Memory B cell (primary cell): Measurements from ENCODE around the gene NFIX.
"Not testable (repeated sequence)": the region's sequence is repeated elsewhere in the genome, so short reads cannot be mapped to it uniquely, and the experiment has no call there.

Experiments
- ATAC-seq: fragments of 150-1000 bp; cut with Tn5 transposase; 2 replicates; pipeline ENCODE4 v1.10.0; 2021; ENCODE audit warnings: low read depth, mild to moderate bottlenecking, moderate library complexity
- DNase-seq, 2 donors: peaks; one replicate each; pipeline ENCODE4 v3.0.0; 2022; ENCODE audit warnings: low spot score in 2 of 2
- H3K27ac Mint-ChIP-seq: one replicate; pipeline ENCODE4 v1.8.0; 2022; ENCODE audit warnings: mild to moderate bottlenecking, moderate library complexity, mixed read lengths
- H3K27me3 Mint-ChIP-seq: one replicate; pipeline ENCODE4 v1.8.0; 2022; ENCODE audit warnings: mixed read lengths
- H3K36me3 Mint-ChIP-seq: one replicate; pipeline ENCODE4 v1.8.0; 2022; ENCODE audit warnings: mild to moderate bottlenecking, mixed read lengths
- H3K4me1 Mint-ChIP-seq: one replicate; pipeline ENCODE4 v1.8.0; 2022; ENCODE audit warnings: mixed read lengths
- H3K4me3 Mint-ChIP-seq: one replicate; pipeline ENCODE4 v1.8.0; 2022; ENCODE audit warnings: mild to moderate bottlenecking, moderate library complexity, mixed read lengths
- H3K9me3 Mint-ChIP-seq: one replicate; pipeline ENCODE4 v1.8.0; 2022; ENCODE audit warnings: mixed read lengths

Gene NFIX

DNA sequence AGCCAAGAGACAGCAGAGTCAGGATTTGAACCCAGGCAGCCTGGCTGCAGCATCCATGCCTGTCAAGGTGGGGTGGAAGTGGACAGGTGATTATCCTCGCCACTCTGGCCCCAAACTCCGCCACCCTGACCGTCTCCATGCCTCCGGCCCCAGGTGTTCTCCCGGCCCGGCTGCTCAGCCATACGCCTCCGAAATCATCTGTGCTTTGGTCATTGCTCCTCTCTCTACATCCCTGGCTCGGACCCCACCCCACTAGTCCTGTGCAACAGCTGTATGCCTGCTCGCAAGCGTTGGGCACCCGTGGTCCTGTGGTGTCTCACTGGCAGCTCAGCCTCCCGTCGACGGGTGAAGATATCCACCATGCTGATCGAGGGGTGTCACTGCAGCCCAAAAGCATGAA, 22.0 kb upstream of the NFIX start:
- Mint-ChIP-seq H3K27ac (no peak overlapping the region), H3K4me3 (no peak overlapping the region), H3K36me3 (no peaks in the 10 kb centered on the region), H3K27me3 (peaks cover 11% of the 10 kb centered on the region), H3K4me1 (peaks cover 6% of the 10 kb centered on the region), H3K9me3 (no peaks in the 10 kb centered on the region)
- DNase-seq (no peak), ATAC-seq (no peak)

DNA sequence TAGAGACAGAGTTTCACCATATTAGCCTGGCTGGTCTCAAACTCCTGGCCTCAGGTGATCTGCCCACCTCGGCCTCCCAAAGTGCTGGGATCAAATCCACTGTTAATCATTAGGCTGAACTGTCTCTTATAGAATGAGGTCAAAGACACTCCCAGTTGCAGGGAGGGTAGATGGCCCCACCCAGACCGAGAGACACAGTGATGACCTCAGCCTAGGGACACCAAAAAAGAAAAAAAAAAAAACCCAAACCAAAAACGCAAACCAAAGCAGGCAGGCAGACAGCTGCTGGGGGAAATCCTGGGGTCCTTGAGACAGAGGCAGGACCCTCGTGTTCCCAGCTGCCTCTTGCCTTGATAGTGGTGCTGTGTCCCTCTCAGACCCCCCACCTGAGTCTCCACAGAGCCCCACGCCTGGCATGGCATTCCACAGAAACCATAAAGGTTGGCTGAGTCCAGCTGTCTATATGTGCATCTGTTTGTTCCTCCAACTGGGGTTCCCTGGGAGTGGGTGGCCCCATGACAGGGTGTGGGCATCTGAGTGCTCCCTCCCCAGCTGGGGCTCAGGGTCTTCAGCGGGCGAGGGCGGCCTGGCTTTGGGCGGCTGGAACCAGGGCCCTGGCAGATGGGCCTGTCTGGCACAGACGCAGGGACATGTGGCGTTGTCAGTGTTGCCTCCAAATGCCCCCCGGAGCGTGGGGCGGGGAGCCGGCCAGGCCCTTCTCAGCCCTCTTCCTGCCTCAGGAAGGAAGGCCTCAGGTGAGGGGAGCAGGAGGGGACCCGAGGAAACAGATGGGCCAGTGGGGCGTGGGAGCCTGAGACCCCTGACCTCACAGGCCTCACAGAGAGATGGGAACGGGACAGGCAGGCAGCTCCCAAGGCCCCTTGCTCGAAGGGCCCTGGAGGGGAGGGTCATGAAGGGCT, 20.7 kb upstream of the NFIX start:
- no peak overlapping the region for H3K4me3 Mint-ChIP-seq
- H3K36me3 Mint-ChIP-seq = no peaks in the 10 kb centered on the region
- peaks cover 11% of the 10 kb centered on the region for H3K27me3 Mint-ChIP-seq
- ATAC-seq = no peak
- peaks cover 6% of the 10 kb centered on the region for H3K4me1 Mint-ChIP-seq
- no peak overlapping the region for H3K27ac Mint-ChIP-seq
- H3K9me3 Mint-ChIP-seq = no peaks in the 10 kb centered on the region
- no peak for DNase-seq

DNA sequence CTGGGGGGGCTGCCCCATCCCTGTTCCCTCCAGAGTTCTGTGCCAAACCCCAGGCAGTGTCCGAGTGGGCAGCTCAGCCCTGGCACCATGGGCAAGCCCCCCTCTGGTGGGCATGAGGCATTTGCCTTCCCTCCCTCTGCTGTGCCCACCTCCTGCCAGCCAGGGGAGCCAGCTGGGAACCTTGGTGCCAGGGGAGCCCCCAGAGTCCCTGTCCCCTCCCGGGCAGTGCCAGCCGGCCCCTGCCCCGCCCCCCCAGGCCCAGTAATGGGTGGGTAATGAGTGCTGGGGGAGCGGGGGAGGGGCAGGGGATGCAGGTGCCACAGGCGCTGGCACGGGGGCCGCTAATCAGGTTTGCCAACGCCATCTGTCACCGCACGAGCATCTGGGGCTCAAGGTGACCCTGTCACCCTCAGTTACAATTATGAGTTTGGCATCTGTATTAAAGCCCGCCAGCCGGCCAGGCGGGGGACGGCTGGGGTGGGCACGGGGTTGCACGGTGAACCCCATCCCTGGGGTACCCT, 20.0 kb upstream of the NFIX start:
- no peaks in the 10 kb centered on the region for H3K9me3 Mint-ChIP-seq
- no peak overlapping the region for H3K27ac Mint-ChIP-seq
- H3K4me3 Mint-ChIP-seq = no peak overlapping the region
- peaks cover 11% of the 10 kb centered on the region for H3K27me3 Mint-ChIP-seq
- DNase-seq (no peak), ATAC-seq (no peak)
- H3K36me3 Mint-ChIP-seq = no peaks in the 10 kb centered on the region
- peaks cover 11% of the 10 kb centered on the region for H3K4me1 Mint-ChIP-seq

DNA sequence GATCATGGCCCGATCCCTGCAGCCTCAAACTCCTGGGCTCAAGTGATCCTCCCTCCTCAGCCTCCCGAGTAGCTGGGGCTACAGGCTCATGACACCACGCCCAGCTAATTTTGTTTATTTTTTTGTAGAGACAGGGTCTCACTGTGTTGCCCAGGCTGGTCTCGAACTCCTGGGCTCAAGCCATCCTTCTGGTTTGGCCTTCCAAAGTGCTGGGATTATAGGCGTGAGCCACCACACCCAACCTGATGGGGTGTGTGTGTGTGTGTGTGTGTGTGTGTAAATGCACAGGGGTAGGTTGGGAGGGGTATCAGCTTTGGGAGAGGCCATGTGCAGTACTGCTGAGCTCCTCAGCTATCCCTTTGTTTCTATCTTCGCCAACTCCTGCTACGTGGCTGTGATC, 19.2 kb upstream of the NFIX start:
- not testable (repeated sequence) for H3K9me3 Mint-ChIP-seq, DNase-seq, ATAC-seq, H3K36me3 Mint-ChIP-seq, H3K27ac Mint-ChIP-seq, H3K4me3 Mint-ChIP-seq
- H3K4me1 Mint-ChIP-seq = peaks cover 12% of the 10 kb centered on the region
- peaks cover 11% of the 10 kb centered on the region for H3K27me3 Mint-ChIP-seq

DNA sequence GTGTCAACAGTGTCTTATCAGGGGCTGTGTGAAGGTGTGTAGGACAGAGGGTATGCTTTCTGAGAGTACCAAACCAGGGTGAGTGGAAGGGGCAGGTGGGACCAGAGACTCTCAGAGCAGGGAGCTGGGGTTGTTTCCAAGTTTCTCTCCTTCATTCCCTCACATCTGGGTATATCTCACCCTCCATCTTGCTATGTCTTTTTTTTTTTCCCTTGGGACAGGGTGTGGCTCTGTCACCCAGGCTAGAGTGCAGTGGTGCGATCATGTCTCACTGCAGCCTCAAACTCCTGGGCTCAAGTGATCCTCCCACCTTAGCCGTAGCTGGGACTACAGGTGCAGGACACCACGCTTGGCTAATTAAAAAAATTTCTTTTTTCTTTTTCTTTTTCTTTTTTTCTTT, 15.3 kb upstream of the NFIX start:
- Mint-ChIP-seq H3K4me3 (peak overlapping the region; percentile 28), H3K27me3 (peaks cover 9% of the 10 kb centered on the region), H3K27ac (no peak overlapping the region), H3K9me3 (no peaks in the 10 kb centered on the region), H3K36me3 (no peaks in the 10 kb centered on the region), H3K4me1 (peaks cover 15% of the 10 kb centered on the region)
- ATAC-seq = no peak
- no peak for DNase-seq

DNA sequence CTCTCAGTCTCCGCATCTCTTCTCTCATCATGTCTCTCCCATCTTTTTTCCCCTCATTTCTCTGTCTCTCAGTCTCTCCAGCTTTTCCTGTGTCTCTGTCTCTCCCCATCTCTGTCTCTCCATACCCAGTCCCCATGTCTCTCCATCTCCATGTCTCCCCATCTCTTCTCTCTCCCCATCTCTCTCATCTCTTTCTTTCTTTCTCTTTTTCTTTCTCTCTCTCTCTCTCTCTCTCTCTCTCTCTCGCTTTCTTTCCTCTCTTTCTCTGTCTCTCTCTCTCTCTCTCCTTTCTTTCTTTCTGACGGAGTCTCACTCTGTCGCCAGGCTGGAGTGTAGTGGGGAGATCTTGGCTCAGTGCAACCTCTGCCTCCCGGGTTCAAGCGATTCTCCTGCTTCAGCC, 12.6 kb upstream of the NFIX start:
- Mint-ChIP-seq H3K27me3 (peaks cover 7% of the 10 kb centered on the region), H3K9me3 (no peaks in the 10 kb centered on the region), H3K27ac (no peak overlapping the region), H3K4me3 (no peak overlapping the region), H3K36me3 (no peaks in the 10 kb centered on the region), H3K4me1 (peaks cover 25% of the 10 kb centered on the region)
- ATAC-seq = no peak
- no peak for DNase-seq

DNA sequence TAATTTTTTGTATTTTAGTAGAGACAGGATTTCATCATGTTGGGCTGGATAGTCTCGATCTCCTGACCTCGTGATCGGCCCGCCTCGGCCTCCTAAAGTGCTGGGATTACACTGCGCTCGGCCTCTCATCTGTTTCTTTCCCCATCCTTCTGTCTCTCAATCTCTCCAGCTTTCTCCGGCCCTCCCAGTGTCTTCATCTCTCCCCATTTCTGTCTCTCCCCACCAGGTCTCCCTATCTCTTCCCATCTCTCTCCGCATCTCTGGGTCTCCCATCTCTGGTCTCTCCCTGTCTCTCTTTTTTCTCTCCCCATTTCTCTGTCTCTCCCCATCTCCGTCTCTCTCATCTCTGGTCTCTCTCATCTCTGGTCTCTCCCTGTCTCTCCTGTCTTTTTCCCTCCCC, 12.2 kb upstream of the NFIX start:
- H3K4me3 Mint-ChIP-seq = no peak overlapping the region
- no peaks in the 10 kb centered on the region for H3K9me3 Mint-ChIP-seq
- no peak overlapping the region for H3K27ac Mint-ChIP-seq
- H3K36me3 Mint-ChIP-seq = no peaks in the 10 kb centered on the region
- ATAC-seq (no peak), DNase-seq (no peak)
- peaks cover 20% of the 10 kb centered on the region for H3K4me1 Mint-ChIP-seq
- peaks cover 3% of the 10 kb centered on the region for H3K27me3 Mint-ChIP-seq

DNA sequence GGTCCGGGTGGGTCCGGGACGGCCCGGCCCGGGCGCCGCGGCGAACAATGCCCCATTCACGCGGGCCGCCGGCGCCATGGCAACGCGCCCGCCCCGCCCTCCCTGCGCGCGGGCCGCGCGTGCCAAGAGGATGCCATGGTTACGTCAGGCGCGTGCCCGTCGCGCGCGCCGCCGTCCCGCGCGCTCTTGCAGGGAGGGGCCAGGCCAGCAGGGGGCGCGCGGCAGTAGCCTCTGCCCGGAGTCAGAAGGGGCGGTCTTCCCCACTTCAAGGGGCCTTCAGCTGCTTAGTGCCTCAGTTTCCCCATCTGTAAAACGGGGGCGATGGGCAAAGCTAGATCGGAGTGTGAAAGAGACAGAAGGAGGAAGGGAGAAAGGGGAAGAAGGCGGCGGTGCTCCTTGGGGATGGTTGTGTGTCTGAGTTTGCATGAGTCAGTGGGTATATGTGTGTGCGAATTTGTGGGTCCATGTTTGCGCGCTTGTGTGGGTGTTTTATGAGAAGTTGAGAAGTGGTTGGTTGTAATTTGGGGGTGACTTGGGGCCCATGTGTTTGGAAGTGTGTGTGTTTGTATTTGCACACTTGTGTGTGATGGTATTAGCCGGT, 11.6 kb upstream of the NFIX start:
- Mint-ChIP-seq H3K27me3 (peaks cover 2% of the 10 kb centered on the region), H3K4me3 (no peak overlapping the region), H3K36me3 (no peaks in the 10 kb centered on the region), H3K4me1 (peaks cover 19% of the 10 kb centered on the region), H3K27ac (no peak overlapping the region), H3K9me3 (no peaks in the 10 kb centered on the region)
- peak; percentile 90 to 98 for DNase-seq
- peak; percentile 75 for ATAC-seq

DNA sequence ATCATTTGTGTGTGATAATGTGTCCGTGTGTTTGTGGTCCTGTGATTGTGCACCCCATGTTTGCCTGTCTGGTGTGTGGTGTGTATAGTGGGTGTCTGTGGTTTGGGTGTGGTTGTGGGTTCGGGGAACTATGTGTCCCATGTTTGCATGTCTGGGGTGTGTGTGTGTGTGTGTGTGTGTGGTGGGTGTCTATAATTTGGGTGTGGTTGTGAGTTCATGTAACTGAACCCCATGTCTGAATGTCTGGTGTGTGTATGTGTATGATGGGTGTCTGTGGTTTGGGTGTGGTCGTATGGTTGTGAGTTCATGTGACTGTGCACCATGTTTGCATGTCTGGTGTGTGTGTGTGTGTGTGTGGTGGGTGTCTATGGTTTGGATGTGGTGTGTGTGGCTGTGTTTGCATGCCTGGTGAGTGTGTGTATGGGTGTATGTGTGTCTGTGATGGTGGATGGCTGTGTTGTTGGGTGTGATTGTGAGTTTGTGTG, 11.1 kb upstream of the NFIX start:
- no peaks in the 10 kb centered on the region for H3K9me3 Mint-ChIP-seq
- no peak for DNase-seq
- peaks cover 2% of the 10 kb centered on the region for H3K27me3 Mint-ChIP-seq
- no peak for ATAC-seq
- H3K27ac Mint-ChIP-seq = no peak overlapping the region
- no peaks in the 10 kb centered on the region for H3K36me3 Mint-ChIP-seq
- H3K4me1 Mint-ChIP-seq = peaks cover 19% of the 10 kb centered on the region
- no peak overlapping the region for H3K4me3 Mint-ChIP-seq

DNA sequence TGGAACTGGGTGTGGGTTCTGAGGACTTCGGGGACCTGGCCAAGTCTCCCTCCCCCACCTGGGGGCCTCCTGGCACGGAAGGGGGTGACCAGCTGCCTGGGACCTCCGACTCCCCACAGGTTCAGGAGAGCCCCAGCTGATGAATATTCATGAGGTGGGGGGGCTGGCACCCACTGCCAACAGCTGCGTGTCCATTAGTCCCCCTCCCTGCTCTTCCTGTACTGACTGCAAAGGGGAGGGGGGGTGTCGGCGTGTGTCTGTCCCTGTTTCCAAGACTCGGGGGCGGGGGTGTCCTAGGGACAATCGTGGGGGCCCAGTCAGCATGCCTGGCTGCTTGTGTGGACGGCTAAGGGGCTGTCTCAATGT, 10.6 kb upstream of the NFIX start:
- H3K4me3 Mint-ChIP-seq = peak overlapping the region; percentile 43
- DNase-seq (no peak), ATAC-seq (no peak)
- no peaks in the 10 kb centered on the region for H3K36me3 Mint-ChIP-seq
- H3K4me1 Mint-ChIP-seq = peaks cover 19% of the 10 kb centered on the region
- no peaks in the 10 kb centered on the region for H3K9me3 Mint-ChIP-seq
- no peak overlapping the region for H3K27ac Mint-ChIP-seq
- peaks cover 2% of the 10 kb centered on the region for H3K27me3 Mint-ChIP-seq

DNA sequence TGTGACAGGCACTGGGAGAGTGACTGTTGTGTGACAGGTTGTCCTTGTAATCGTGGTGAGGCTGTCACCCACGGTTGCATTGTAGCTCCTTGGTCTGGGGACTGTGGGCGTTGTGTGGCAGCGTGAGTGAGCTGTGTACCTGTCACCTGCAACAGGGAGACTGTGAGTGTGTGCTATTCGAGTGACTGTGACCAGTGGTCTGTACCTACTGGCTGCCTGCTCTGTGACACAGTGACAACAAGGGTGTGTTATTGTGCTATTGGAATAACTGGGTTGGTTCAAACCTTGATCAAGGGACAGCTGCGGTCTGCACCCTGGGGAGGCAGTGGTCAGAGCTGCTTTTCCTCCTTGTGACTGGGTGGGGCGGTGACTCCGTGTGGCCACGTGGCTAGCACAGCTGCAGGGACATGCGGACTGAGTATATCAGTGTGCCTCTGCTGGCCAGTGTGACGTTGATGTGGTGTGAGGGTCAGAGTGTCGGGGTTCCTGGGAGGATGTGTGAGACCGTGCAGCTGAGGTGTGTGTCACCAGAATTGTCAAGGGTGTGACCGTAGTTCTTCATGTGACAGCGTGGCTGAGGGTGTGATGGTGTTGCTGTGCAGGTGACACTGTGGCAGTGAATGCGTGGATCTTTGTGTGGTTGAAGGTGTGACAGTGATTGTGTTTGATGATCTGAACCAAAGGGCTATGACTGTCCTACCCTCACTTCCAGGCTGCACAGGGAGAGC, 10.1 kb upstream of the NFIX start:
- H3K4me1 Mint-ChIP-seq = peaks cover 15% of the 10 kb centered on the region

DNA sequence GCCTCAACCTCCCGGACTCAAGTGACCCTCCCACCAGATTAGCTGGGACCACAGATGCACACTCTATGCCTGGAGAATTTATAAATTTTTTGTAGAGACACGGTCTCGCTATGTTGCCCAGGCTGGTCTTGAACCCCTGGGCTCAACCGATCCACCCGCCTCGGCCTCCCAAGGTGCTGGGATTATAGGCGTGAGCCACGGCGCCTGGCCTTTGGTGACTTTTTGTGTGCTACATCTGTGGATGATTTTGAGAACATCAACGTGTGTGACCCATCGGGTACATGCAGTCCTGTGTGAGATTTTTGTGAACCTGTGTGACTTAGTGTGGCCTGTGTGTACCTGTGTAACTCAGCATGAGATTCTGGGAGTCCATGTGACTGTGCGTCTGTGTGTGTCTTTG, 8.5 kb upstream of the NFIX start:
- peaks cover 13% of the 10 kb centered on the region for H3K4me1 Mint-ChIP-seq
- no peak overlapping the region for H3K4me3 Mint-ChIP-seq

More for the DNA sequence above, 10.1 kb upstream of the NFIX start:
- H3K9me3 Mint-ChIP-seq = no peaks in the 10 kb centered on the region
- ATAC-seq = peak; percentile 48
- peak in 1 of 2 donors; percentile 39 for DNase-seq
- H3K27me3 Mint-ChIP-seq = peaks cover 2% of the 10 kb centered on the region
- no peaks in the 10 kb centered on the region for H3K36me3 Mint-ChIP-seq
- peak overlapping the region; percentile 43 for H3K4me3 Mint-ChIP-seq
- no peak overlapping the region for H3K27ac Mint-ChIP-seq

DNA sequence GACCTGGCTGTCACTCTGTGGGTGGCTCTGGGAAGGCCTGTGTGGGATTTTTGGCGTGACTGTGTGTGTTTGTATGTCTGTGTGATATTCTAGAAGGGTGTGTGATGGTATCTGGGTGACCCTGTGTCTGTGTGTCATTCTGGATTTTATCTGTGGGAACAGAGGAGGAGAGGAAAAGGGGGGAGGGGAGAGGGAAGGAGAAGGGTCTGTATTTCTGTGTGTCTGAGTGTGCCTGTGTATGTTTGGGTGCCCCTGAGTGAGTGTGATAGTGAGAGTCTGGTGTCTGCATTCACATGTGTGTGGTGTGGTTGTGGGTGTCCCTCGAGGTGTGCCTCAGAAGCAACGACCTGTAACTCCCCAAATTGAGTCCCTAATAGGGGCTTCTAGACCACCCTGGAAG, 8.1 kb upstream of the NFIX start:
- no peak overlapping the region for H3K27ac Mint-ChIP-seq
- H3K4me1 Mint-ChIP-seq = peaks cover 13% of the 10 kb centered on the region
- H3K27me3 Mint-ChIP-seq = peaks cover 6% of the 10 kb centered on the region
- ATAC-seq (no peak), DNase-seq (no peak)
- H3K9me3 Mint-ChIP-seq = no peaks in the 10 kb centered on the region
- H3K36me3 Mint-ChIP-seq = no peaks in the 10 kb centered on the region
- H3K4me3 Mint-ChIP-seq = no peak overlapping the region

More for the DNA sequence above, 8.5 kb upstream of the NFIX start:
- no peak for DNase-seq
- no peak overlapping the region for H3K27ac Mint-ChIP-seq
- ATAC-seq = no peak
- H3K27me3 Mint-ChIP-seq = peaks cover 6% of the 10 kb centered on the region
- no peaks in the 10 kb centered on the region for H3K36me3 Mint-ChIP-seq
- H3K9me3 Mint-ChIP-seq = no peaks in the 10 kb centered on the region

DNA sequence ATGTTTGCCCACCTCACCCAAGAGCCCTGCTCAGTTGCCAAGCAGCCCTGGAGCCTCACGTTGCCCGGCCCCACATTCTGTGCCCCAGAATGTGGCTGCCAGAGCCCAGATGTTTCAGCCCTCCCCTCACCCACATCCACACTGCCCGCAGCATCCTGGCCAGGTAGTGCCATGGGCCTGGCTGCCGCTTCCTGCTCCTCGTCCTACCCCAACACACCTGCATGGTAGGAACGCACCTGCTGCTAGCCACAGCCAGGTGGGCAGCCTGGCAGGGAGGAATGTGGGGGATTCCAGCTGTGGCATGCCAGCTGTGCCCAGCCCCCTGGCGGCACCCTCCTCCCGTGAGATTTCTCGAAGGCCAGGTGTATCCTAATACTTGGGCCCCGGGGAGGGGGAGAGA, 7.5 kb upstream of the NFIX start:
- Mint-ChIP-seq H3K36me3 (no peaks in the 10 kb centered on the region), H3K4me1 (peaks cover 13% of the 10 kb centered on the region), H3K9me3 (no peaks in the 10 kb centered on the region), H3K27ac (no peak overlapping the region), H3K27me3 (peaks cover 6% of the 10 kb centered on the region), H3K4me3 (no peak overlapping the region)
- DNase-seq (no peak), ATAC-seq (peak; percentile 9)
